Central memory CD4-positive, alpha-beta T cell (primary cell): ENCODE data around the gene ACTN4.

Source experiments
- DNase-seq: peaks from one replicate; pipeline ENCODE4 v3.0.0; 2022

ACTN4 gene

DNA sequence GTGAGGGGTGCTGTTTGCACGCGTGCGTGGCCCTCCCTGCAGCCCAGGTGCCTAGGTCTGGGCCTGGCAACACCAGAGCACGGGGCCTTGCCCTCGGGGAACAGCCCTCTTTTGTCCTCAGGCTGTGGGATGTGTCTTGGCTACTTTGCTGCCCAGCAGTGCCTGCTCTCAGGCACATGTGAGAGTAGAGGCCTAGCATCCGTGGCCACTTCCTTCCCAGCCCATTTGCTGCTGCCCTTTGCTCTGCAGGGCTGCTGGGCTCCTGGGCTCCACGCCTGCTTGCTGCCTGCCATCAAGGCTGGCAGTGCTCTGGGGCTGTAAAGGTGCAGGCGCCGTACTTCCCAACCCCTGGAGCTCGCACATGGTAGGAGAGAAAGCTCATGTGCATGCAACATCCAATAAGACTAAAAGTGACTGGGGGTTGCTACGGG lies 50.2 kb downstream of the ACTN4 start:
- DNase-seq, result no peak

GRCh38 chr19:38698225-38699026 lies 51.0 kb downstream of the ACTN4 start:
- DNase-seq, result no peak

- no peak for DNase-seq
Observed at GRCh38 chr19:38699027-38699346, 51.5 kb downstream of the ACTN4 start.

GRCh38 chr19:38699647-38700349 lies 52.3 kb downstream of the ACTN4 start:
- DNase-seq, result no peak

DNA sequence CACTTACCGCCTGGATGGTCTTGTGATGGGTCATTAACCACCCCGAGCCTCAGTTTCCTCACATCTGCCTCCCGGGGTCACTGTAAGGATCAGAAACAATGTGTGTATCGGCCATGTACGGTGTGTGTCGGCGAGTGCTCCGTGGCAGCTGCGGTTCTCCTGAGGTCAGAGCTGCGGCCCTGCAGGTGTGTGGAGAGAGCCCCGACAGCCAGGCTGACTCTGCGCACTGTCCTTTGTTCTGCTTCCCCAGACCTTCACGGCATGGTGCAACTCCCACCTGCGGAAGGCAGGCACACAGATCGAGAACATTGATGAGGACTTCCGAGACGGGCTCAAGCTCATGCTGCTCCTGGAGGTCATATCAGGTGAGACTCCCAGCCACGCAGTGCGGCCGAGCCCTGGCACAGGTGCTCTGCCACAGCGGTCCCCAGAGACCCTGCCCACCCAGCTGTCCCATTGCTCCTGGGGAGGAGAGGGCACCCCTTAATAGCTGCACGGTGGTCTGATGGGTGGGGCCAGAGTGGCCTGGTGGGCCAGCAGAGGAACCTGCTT lies 53.0 kb downstream of the ACTN4 start:
- no peak for DNase-seq

- no peak for DNase-seq
Observed at GRCh38 chr19:38700902-38701454, 53.5 kb downstream of the ACTN4 start.

DNA sequence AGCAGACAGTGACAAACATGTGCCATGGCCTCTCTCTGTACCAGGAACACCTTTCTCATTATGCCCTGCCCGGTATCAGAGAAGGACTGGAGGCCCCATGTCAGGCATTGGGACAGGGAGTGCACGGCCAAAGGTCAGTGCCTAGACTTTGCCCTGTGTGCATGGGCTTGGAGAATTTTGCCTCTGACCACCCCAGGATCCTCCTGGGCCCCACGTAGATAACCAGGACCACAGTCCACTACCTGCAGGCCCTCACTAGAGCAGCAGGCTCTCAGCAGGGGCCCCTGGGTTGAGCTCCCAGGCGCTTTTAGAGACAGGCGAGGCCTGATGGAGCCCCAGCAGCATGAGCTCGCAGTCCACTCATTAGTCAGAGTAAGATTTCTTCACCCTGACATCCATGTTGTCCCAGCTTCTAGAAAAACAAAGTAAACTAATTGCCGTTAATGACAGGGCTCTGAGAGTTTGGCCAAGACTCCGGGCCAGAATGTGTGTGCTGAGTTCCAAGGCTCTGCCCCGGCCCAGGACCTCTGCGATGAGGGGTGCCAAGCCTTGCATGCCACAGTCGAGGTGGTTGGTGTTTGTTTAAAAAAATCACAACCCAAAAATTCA lies 54.1 kb downstream of the ACTN4 start:
- no peak for DNase-seq

DNA sequence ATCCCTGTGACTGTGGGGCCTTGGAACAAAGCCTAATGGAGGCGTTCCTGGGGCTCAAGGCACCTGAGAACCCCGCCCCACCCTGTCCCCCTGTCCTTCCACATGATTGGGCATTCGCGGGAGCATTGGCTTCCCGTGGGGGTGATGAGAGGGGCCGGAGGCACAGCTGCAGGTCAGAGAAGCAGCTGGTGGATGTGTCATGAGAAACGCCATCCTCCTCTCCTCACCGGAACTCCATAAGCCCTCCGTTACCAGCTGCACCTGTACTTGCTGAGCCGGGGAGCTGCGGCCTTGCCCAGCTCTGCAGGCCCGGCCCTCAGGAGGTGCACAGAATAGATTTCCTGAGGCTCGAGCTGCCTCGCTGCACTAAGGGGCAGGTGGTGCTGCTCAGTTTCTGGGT lies 54.8 kb downstream of the ACTN4 start:
- no peak for DNase-seq

GRCh38 chr19:38703509-38703908 lies 56.1 kb downstream of the ACTN4 start:
- DNase-seq, result no peak

- no peak for DNase-seq
Observed at GRCh38 chr19:38704488-38705026, 57.1 kb downstream of the ACTN4 start.

GRCh38 chr19:38705197-38706019 lies 58.0 kb downstream of the ACTN4 start:
- DNase-seq, result no peak

DNA sequence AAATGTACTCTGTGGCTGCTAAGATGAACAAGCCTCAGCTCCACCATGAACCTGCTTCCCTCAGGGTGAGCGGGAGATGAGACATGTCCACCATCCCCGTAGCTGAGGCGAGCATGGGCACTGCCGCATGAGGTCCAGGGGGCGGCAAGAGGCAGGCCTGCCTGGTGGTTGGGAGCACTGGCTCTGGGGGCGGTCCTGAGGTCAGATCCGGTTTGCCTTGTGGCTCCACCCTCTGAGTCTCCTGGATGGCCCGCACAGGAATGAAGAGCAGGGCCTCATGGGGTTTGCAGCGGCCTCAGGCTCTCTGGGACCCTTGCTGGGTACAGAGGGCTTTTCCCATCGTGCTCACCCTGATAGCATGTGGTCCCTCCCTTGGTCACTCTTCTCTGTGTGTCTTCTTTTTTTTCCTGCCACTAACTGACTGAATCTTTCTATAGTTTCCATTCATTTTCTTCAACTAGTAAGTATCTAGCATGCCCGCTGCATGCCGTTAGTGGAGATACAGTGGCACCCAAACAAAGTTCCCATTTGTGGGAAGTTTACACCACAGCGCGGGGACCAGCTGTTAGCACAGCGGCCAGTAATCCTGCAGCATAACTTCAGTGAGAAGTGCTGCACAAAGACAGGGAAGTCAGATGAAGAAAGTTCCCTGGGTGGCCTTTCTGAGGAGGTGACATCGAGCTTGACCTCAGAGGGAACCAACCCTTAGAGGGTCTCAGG lies 59.5 kb downstream of the ACTN4 start:
- DNase-seq, result no peak

GRCh38 chr19:38707512-38708114 lies 60.2 kb downstream of the ACTN4 start:
- no peak for DNase-seq

- DNase-seq, result no peak
Observed at GRCh38 chr19:38708413-38709024, 61.1 kb downstream of the ACTN4 start.

DNA sequence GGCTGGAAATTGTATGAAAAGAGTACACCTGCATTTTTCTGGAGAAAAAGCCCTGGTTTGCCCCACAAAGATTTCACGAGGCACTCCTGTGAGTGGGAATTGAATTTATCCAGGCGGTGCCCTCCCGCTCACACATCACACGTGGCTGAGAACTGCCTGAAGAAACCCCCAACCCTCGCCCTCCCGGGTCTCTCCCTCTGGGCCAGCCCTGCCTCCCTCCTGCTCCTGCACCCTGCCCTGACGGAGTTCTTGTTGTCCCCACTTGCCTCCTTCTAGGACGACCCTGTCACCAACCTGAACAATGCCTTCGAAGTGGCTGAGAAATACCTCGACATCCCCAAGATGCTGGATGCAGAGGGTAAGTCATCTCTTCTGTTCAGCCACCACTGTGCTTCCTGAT lies 61.7 kb downstream of the ACTN4 start:
- DNase-seq, result no peak

GRCh38 chr19:38709671-38710415 lies 62.4 kb downstream of the ACTN4 start:
- DNase-seq, result no peak

GRCh38 chr19:38710416-38710702 lies 62.9 kb downstream of the ACTN4 start:
- DNase-seq, result no peak

GRCh38 chr19:38710928-38711725 lies 63.7 kb downstream of the ACTN4 start:
- no peak for DNase-seq

- no peak for DNase-seq
Observed at GRCh38 chr19:38711726-38712153, 64.3 kb downstream of the ACTN4 start.
